Kidney (tissue), 14 donors: ENCODE data around the gene GFPT2. TPM values are rescaled to one million over a fixed set of nuclear protein-coding genes. Genes with fewer than 3 reads are reported as not detected.

Source experiments
- DNase-seq, 5 donors: peaks; one replicate each; pipeline ENCODE4 v3.0.0-alpha.2; 2013 to 2020
- FAIRE-seq: peaks from 2 replicates; lab custom pipeline; 2012; peaks lifted over from hg19 to GRCh38; lab: Jason Lieb, UNC
- H3K27ac ChIP-seq, 2 donors: one replicate each; pipeline ENCODE4 v1.7.0; 2013; ENCODE audit warnings: low read depth in 2 of 2, low read length in 2 of 2, inconsistent platforms in 1 of 2
- H3K27me3 ChIP-seq: one replicate; pipeline ENCODE4 v1.7.1; 2013; ENCODE audit warnings: low read length, inconsistent platforms; ENCODE audit not compliant: control insufficient read depth, insufficient read depth
- H3K36me3 ChIP-seq, 3 donors: one replicate each; pipeline versions ENCODE4 v1.7.0 to v1.7.1; 2013; ENCODE audit warnings: low read length in 3 of 3, control low read depth in 1 of 3, inconsistent platforms in 1 of 3; ENCODE audit not compliant: insufficient read depth in 3 of 3, control insufficient read depth in 2 of 3
- H3K4me1 ChIP-seq, 3 donors: one replicate each; pipeline versions ENCODE4 v1.7.0 to v1.7.1; 2013; ENCODE audit warnings: low read length in 3 of 3, inconsistent platforms in 1 of 3, low read depth in 1 of 3; ENCODE audit not compliant: control insufficient read depth in 2 of 3, insufficient read depth in 2 of 3
- H3K4me3 ChIP-seq, 3 donors: one replicate each; pipeline versions ENCODE4 v1.7.0 to v1.8.1; 2013; ENCODE audit warnings: low read length in 3 of 3, control low read depth in 1 of 3, inconsistent platforms in 1 of 3
- H3K9ac ChIP-seq, 3 donors: one replicate each; pipeline versions ENCODE4 v1.7.0 to v1.7.1; 2013; ENCODE audit warnings: low read length in 3 of 3, control low read depth in 1 of 3, inconsistent platforms in 1 of 3
- H3K9me3 ChIP-seq, 3 donors: one replicate each; pipeline versions ENCODE4 v1.7.0 to v1.7.1; 2013; ENCODE audit warnings: low read length in 3 of 3, control low read depth in 1 of 3, inconsistent platforms in 1 of 3; ENCODE audit not compliant: control insufficient read depth in 2 of 3, insufficient read depth in 1 of 3
- CTCF ChIP-seq: IDR thresholded peaks from 3 replicates; pipeline ENCODE4 v1.5.1; 2012; ENCODE audit warnings: mild to moderate bottlenecking, moderate library complexity, borderline replicate concordance; ENCODE audit not compliant: insufficient read depth; ENCODE audit errors: extremely low read depth
- intact Hi-C: fragments of 100-400 bp; cut with DNase I; formaldehyde crosslinking; loops from one replicate; pipeline ENCODE4 v1.11.1; 2022
- polyA plus RNA-seq: library from polyadenylated mRNA; stranded (reverse); fragments of 350-450 nt; fragmentation: Illumina TruSeq; extraction: RNeasy Lipid Tissue Mini Kit (QIAGEN cat#74804); gene quantifications from one replicate; pipeline ENCODE4 v1.2.3, GENCODE V29; 2014; ENCODE audit warnings: low read depth, low replicate concordance; ENCODE audit not compliant: insufficient read depth
- total RNA-seq: library from RNA; stranded (reverse); fragmentation: NEBNext Ultra II Directional; extraction: Animal tissue kit (Norgen Biotek cat#: 25700); gene quantifications from one replicate; pipeline ENCODE4 v1.2.1, GENCODE V29; 2021
- donor health status: control.
- donor health status: control.
- donor health status: control.
- donor health status: control.
- donor health status: control.
- donor health status: DM: yes; HTN: yes; CAD: no.
- donor health status: Normal renal cell carcinoma (clear cell type).

The GFPT2 gene
- total and polyA plus RNA-seq, 2 donors from 2014 or later: 2.7 to 15.9 TPM

- no peak overlapping the region for H3K4me3 ChIP-seq
- H3K27me3 ChIP-seq: no peaks in the 10 kb centered on the region
- FAIRE-seq (no peak), DNase-seq (no peak)
- no peak overlapping the region for H3K27ac ChIP-seq
- no peaks in the 10 kb centered on the region for H3K9me3 ChIP-seq
- TF ChIP-seq CTCF: no peak
- intact Hi-C loops: no loop called here
- H3K36me3 ChIP-seq: no peaks in the 10 kb centered on the region
- H3K4me1 ChIP-seq: no peaks in the 10 kb centered on the region
- H3K9ac ChIP-seq: no peak overlapping the region
These were observed 20.7 kb upstream of the GFPT2 start for GRCh38 chr5:180373870-180374269.

- TF ChIP-seq CTCF: no peak
- Histone ChIP-seq H3K27ac (no peak overlapping the region), H3K4me1 (no peaks in the 10 kb centered on the region), H3K4me3 (no peak overlapping the region), H3K9me3 (no peaks in the 10 kb centered on the region), H3K27me3 (no peaks in the 10 kb centered on the region), H3K36me3 (no peaks in the 10 kb centered on the region), H3K9ac (no peak overlapping the region)
- intact Hi-C loops: no loop called here
- DNase-seq: no peak
- FAIRE-seq: no peak
These were observed 20.3 kb upstream of the GFPT2 start for GRCh38 chr5:180373454-180373853.

GRCh38 chr5:180371949-180372348 is 18.8 kb upstream of the GFPT2 start:
- Histone ChIP-seq H3K36me3 (no peaks in the 10 kb centered on the region), H3K27ac (no peak overlapping the region), H3K9me3 (no peaks in the 10 kb centered on the region), H3K9ac (no peak overlapping the region), H3K4me3 (no peak overlapping the region), H3K27me3 (no peaks in the 10 kb centered on the region), H3K4me1 (no peaks in the 10 kb centered on the region)
- intact Hi-C loops: no loop called here
- no peak for DNase-seq
- no peak for FAIRE-seq
- no peak for TF ChIP-seq CTCF
